ENCODE results near the gene CACNA2D2.

The CACNA2D2 gene

GRCh38 chr3:50356553-50356952, 146.9 kb downstream of the CACNA2D2 start:
- no peak for DNase-seq (ENCODE audit: low spot score)
- in situ Hi-C loops (cut with MboI; ENCODE audit: low pct_unique_long_range_greater_than_20kb, low sequenced_read_pairs, unreplicated experiment) = no loop called here
- TF ChIP-seq, protein P1, sequence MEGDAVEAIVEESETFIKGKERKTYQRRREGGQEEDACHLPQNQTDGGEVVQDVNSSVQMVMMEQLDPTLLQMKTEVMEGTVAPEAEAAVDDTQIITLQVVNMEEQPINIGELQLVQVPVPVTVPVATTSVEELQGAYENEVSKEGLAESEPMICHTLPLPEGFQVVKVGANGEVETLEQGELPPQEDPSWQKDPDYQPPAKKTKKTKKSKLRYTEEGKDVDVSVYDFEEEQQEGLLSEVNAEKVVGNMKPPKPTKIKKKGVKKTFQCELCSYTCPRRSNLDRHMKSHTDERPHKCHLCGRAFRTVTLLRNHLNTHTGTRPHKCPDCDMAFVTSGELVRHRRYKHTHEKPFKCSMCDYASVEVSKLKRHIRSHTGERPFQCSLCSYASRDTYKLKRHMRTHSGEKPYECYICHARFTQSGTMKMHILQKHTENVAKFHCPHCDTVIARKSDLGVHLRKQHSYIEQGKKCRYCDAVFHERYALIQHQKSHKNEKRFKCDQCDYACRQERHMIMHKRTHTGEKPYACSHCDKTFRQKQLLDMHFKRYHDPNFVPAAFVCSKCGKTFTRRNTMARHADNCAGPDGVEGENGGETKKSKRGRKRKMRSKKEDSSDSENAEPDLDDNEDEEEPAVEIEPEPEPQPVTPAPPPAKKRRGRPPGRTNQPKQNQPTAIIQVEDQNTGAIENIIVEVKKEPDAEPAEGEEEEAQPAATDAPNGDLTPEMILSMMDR (IDR thresholded peaks at IDR 0.05; ENCODE audit: extremely low read depth, insufficient read depth, missing control alignments) = no peak

GRCh38 chr3:50355829-50356552, 147.4 kb downstream of the CACNA2D2 start:
- no peak for DNase-seq (ENCODE audit: low spot score)
- TF ChIP-seq, protein P1 (IDR thresholded peaks at IDR 0.05; ENCODE audit: extremely low read depth, insufficient read depth, missing control alignments) = no peak
- in situ Hi-C loops (cut with MboI; ENCODE audit: low pct_unique_long_range_greater_than_20kb, low sequenced_read_pairs, unreplicated experiment) = no loop called here

GRCh38 chr3:50354850-50355249, 148.6 kb downstream of the CACNA2D2 start:
- no peak for DNase-seq (ENCODE audit: low spot score)
- TF ChIP-seq, protein P1 (IDR thresholded peaks at IDR 0.05; ENCODE audit: extremely low read depth, insufficient read depth, missing control alignments) = no peak
- in situ Hi-C loops (cut with MboI; ENCODE audit: low pct_unique_long_range_greater_than_20kb, low sequenced_read_pairs, unreplicated experiment) = no loop called here

DNA sequence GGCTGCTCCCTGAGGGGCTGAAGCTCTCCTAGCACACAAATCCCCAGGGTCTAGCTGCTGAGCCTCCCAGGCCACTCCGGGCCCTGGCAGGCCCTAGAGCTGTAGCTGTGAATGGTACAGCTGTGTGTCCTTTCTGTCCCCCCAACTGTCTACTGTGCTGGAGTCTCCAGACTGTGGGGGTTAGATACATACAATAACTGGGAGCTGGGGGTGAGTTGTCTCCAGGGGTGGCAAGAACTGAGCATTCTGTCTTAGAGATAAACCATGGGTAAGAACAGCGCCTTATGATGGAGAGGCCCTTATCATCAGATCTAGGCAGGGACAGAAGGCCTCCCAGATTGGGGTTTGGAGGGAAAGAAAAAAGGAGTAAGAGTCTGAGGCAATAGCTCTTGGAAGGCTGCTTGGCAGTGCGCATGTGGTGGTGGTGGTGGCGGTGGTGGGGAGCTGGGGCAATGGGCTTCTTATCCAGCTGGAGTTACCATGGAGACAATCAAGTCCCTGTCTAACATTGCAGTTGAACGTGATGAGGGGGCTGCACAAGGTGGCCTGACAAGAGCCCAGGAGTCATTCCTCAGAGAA, 149.2 kb downstream of the CACNA2D2 start:
- in situ Hi-C loops (cut with MboI; ENCODE audit: low pct_unique_long_range_greater_than_20kb, low sequenced_read_pairs, unreplicated experiment) = no loop called here
- TF ChIP-seq, protein P1 (IDR thresholded peaks at IDR 0.05; ENCODE audit: extremely low read depth, insufficient read depth, missing control alignments) = no peak

DNA sequence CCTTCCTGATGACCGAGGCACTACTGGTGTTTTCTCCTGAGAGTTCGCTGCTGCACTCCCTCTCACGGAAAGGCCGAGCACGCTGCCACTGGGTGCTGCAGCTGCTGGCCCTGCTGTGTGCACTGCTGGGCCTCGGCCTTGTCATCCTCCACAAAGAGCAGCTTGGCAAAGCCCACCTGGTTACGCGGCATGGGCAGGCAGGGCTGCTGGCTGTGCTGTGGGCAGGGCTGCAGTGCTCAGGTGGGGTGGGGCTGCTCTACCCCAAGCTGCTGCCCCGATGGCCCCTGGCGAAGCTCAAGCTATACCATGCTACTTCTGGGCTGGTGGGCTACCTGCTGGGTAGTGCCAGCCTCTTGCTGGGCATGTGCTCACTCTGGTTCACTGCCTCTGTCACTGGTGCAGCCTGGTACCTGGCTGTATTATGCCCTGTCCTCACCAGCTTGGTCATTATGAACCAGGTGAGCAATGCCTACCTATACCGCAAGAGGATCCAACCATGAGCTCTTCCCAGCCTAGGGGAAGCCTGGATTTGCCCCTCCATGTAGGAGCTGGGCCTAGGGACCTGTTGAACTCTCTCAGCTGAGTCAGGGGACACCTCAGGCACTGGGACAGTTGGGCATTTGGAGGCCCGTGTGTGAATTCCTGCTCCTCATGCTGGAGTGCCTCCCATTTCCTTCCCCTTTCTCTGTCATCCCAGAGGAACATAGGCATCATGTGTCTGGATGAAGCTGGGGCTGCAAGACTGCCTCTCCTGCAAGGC, 150.0 kb downstream of the CACNA2D2 start:
- in situ Hi-C loops (cut with MboI; ENCODE audit: low pct_unique_long_range_greater_than_20kb, low sequenced_read_pairs, unreplicated experiment) = no loop called here
- TF ChIP-seq, protein P1 (IDR thresholded peaks at IDR 0.05; ENCODE audit: extremely low read depth, insufficient read depth, missing control alignments) = no peak
- no peak for DNase-seq (ENCODE audit: low spot score)

More for the DNA sequence above, 149.2 kb downstream of the CACNA2D2 start:
- DNase-seq (ENCODE audit: low spot score) = no peak

GRCh38 chr3:50352781-50353180, 150.7 kb downstream of the CACNA2D2 start:
- no peak for DNase-seq (ENCODE audit: low spot score)
- TF ChIP-seq, protein P1 (IDR thresholded peaks at IDR 0.05; ENCODE audit: extremely low read depth, insufficient read depth, missing control alignments) = peak; percentile 24
- in situ Hi-C loops (cut with MboI; ENCODE audit: low pct_unique_long_range_greater_than_20kb, low sequenced_read_pairs, unreplicated experiment) = no loop called here
